ENCODE results near the gene WFIKKN2. TPM values are rescaled to one million over a fixed set of nuclear protein-coding genes. Genes with fewer than 3 reads are reported as not detected.

Gene WFIKKN2
- total RNA-seq, 1 donor from 2014 or later: not detected

- no peak for DNase-seq (ENCODE audit: low read depth)
- H3K36me3 ChIP-seq (ENCODE audit: control insufficient read depth, insufficient read depth, low read length): no peaks in the 10 kb centered on the region
- no peak for TF ChIP-seq CTCF (IDR thresholded peaks at IDR 0.05; ENCODE audit: insufficient read depth, low read length, poor library complexity, severe bottlenecking)
- no peaks in the 10 kb centered on the region for H3K27me3 ChIP-seq (ENCODE audit: control insufficient read depth, insufficient read depth, low read length)
- no peak overlapping the region for H3K4me3 ChIP-seq (ENCODE audit: low read depth, low read length)
These were observed 7.9 kb downstream of the WFIKKN2 start for GRCh38 chr17:50843150-50843905.

- no peak overlapping the region for H3K4me3 ChIP-seq (ENCODE audit: low read depth, low read length)
- no peaks in the 10 kb centered on the region for H3K36me3 ChIP-seq (ENCODE audit: control insufficient read depth, insufficient read depth, low read length)
- TF ChIP-seq CTCF (IDR thresholded peaks at IDR 0.05; ENCODE audit: insufficient read depth, low read length, poor library complexity, severe bottlenecking): no peak
- DNase-seq (ENCODE audit: low read depth): no peak
- no peaks in the 10 kb centered on the region for H3K27me3 ChIP-seq (ENCODE audit: control insufficient read depth, insufficient read depth, low read length)
These were observed 8.8 kb downstream of the WFIKKN2 start for GRCh38 chr17:50844117-50844700.

DNA sequence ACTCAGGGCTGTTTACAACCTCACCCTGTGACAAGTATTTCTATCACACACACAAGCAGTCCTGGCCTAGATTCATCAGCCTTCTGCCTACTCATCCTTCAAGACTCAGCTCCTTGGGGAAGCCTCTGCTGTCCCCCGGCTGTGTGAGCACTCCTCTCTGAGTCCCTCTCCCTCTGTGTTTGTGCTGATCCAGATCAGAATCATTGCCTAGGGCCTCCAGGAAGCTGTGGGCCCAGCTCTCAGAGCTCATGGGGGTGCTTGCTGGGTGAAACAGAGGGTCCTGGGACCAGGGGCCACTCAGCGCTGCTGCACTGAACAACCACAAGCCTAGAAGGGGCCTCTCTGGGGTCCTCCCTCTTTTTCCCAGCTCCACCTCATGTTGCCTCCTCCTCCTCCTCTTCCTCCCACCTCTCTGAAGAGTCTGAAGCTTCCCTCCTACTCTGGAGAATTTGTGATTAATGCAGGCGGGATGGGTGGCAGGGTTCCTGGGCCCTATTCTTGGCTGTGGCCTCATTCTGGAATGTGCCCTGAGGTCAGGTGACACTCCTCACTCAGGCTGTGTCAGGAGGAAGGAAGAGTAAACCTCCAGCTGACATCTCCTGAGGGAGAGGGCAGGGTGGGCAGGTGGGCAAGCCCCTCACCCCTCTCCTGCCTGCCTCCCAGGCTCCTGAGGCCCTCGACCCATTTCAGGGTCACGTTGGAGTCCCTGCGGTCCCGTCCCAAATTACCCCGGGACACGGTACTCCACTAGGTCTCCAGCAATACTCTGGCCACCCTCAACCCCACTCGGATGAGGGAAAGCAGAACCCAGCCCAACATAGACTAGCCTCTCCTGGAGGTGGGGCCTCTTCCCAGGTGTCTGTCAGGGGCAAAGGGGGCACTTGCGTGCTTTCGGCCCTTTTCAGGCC lies 10.1 kb downstream of the WFIKKN2 start:
- no peaks in the 10 kb centered on the region for H3K36me3 ChIP-seq (ENCODE audit: control insufficient read depth, insufficient read depth, low read length)
- DNase-seq (ENCODE audit: low read depth): no peak
- H3K27me3 ChIP-seq (ENCODE audit: control insufficient read depth, insufficient read depth, low read length): no peaks in the 10 kb centered on the region
- H3K4me3 ChIP-seq (ENCODE audit: low read depth, low read length): no peak overlapping the region
- TF ChIP-seq CTCF (IDR thresholded peaks at IDR 0.05; ENCODE audit: insufficient read depth, low read length, poor library complexity, severe bottlenecking): no peak

DNA sequence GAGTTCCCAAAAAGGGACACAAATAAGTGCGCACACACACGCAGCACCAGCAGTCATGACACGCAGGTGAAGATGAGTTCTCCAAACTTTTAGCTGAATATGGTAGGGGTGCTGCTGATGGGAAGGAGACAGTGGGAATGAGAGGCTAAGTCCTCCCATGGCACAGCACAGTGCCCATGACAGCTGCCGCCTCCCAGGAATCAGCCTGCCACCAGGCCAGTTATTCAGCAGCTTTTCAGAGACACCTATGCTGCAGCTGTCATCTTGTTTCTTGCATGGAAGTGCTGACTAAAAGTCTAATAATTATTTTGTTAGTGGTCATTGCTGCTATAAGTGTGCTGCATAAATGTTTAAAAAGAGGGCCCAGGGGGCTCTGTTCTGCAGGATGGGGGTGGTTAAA lies 12.2 kb downstream of the WFIKKN2 start:
- DNase-seq (ENCODE audit: low read depth): no peak
- H3K27me3 ChIP-seq (ENCODE audit: control insufficient read depth, insufficient read depth, low read length): no peaks in the 10 kb centered on the region
- TF ChIP-seq CTCF (IDR thresholded peaks at IDR 0.05; ENCODE audit: insufficient read depth, low read length, poor library complexity, severe bottlenecking): no peak
- H3K4me3 ChIP-seq (ENCODE audit: low read depth, low read length): no peak overlapping the region
- no peaks in the 10 kb centered on the region for H3K36me3 ChIP-seq (ENCODE audit: control insufficient read depth, insufficient read depth, low read length)

DNA sequence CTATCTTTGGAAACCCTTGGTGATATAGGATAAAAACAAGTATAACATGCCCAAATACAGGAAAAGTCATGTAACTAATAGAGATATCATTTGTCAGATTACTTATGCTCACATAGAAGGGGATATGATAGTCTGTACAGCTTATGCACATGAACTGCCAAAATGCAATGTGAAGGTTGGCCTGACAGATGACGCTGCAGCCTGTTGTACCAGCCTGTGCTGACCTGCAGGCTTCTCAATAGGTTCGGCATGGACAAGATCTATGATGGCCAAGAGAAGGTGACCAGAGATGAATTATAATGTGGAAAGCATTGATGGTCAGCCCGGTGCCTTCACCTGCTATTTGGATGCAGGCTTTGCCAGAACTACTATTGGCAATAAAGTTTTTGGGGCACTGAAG lies 12.7 kb downstream of the WFIKKN2 start:
- Histone ChIP-seq H3K4me3 (ENCODE audit: low read depth, low read length) (no peak overlapping the region), H3K27me3 (ENCODE audit: control insufficient read depth, insufficient read depth, low read length) (no peaks in the 10 kb centered on the region), H3K36me3 (ENCODE audit: control insufficient read depth, insufficient read depth, low read length) (no peaks in the 10 kb centered on the region)
- DNase-seq (ENCODE audit: low read depth): no peak
- TF ChIP-seq CTCF (IDR thresholded peaks at IDR 0.05; ENCODE audit: insufficient read depth, low read length, poor library complexity, severe bottlenecking): no peak

Measured in kidney epithelial cell (primary cell).